HepG2 (cell line): ENCODE measurements around the gene HES3. TPM values are rescaled to one million over a fixed set of nuclear protein-coding genes. Genes with fewer than 3 reads are reported as not detected.
A peak's percentile ranks its signal among the peaks of the same experiment; 100 is the strongest.

ENCODE experiments used
- ATAC-seq: fragments of 200-7000 bp; cut with Tn5 transposase; 3 replicates; pipeline ENCODE4 v1.9.1; 2020; ENCODE audit warnings: mild to moderate bottlenecking, moderate library complexity
- BruUV-seq: library from RNA; stranded (reverse); fragments of 400-500 nt; replicated peaks from 2 replicates; lab custom pipeline; 2021; lab: Mats Ljungman, UMichigan
- CTCF ChIA-PET: fragments of 300-600 bp; formaldehyde crosslinking; extraction: SDS; loops from one replicate; lab custom pipeline; 2021; ENCODE audit warnings: low total read pairs, inconsistent platforms, low intra/inter-chr PET ratio; lab: Yijun Ruan, JAX
- POLR2A ChIA-PET: fragments of 350-600 bp; sonication (Branson Sonifier 250); formaldehyde crosslinking; loops from one replicate; lab custom pipeline; 2020; ENCODE audit warnings: antibody characterized with exemption, inconsistent platforms; lab: Yijun Ruan, JAX
- DNase-seq: peaks from one replicate; pipeline ENCODE4 v3.0.0-alpha.2; 2015; ENCODE audit warnings: low spot score
- FAIRE-seq: peaks from 3 replicates; lab custom pipeline; 2011; peaks lifted over from hg19 to GRCh38; lab: Jason Lieb, UNC
- H2AFZ ChIP-seq: one replicate; pipeline ENCODE4 v1.6.1; 2011; ENCODE audit warnings: low read length, inconsistent platforms
- H3K27ac ChIP-seq: fragments of 300-600 bp; 3 replicates; pipeline ENCODE4 v1.8.0; 2011; ENCODE audit warnings: mixed run types, mild to moderate bottlenecking, mixed read lengths, low read length, inconsistent platforms; ENCODE audit not compliant: insufficient read depth; ENCODE audit errors: extremely low read length
- H3K27me3 ChIP-seq, 2 experiments: fragments of 200-600 bp in 1 of 2; 2 replicates in 1 of 2; 3 replicates in 1 of 2; pipeline versions ENCODE4 v1.6.0 to v1.8.0; 2011; ENCODE audit warnings: low read length in 2 of 2, mild to moderate bottlenecking in 2 of 2, moderate library complexity in 2 of 2, inconsistent platforms in 1 of 2; ENCODE audit not compliant: insufficient read depth in 2 of 2, control insufficient read depth in 1 of 2
- H3K36me3 ChIP-seq, 2 experiments: fragments of 200-600 bp in 1 of 2; replicated peaks in 1 of 2; 2 replicates in 1 of 2; 3 replicates in 1 of 2; pipeline versions ENCODE4 v1.5.1 to v1.8.0; 2011; ENCODE audit warnings: low read length in 2 of 2, inconsistent platforms in 1 of 2; ENCODE audit not compliant: insufficient read depth in 2 of 2, control insufficient read depth in 1 of 2
- H3K4me1 ChIP-seq: 2 replicates; pipeline ENCODE4 v1.5.1; 2012; ENCODE audit warnings: low read length, inconsistent platforms; ENCODE audit not compliant: insufficient read depth
- H3K4me2 ChIP-seq: 2 replicates; pipeline ENCODE4 v1.6.0; 2011; ENCODE audit warnings: low read depth, low read length, inconsistent platforms
- H3K4me3 ChIP-seq, 3 experiments: fragments of 200-600 bp in 1 of 3; sonication (generic), shearing (Covaris generic) in 1 of 3; replicated peaks in 1 of 3; 2 replicates each; pipeline ENCODE4 v1.5.1; 2011 to 2016; ENCODE audit warnings: low read length in 3 of 3, inconsistent platforms in 2 of 3, low read depth in 2 of 3, mild to moderate bottlenecking in 2 of 3, control low read depth in 1 of 3, mixed read lengths in 1 of 3; ENCODE audit not compliant: insufficient read depth in 1 of 3
- H3K79me2 ChIP-seq: one replicate; pipeline ENCODE4 v1.6.1; 2011; ENCODE audit warnings: low read length, inconsistent platforms; ENCODE audit not compliant: insufficient read depth
- H3K9ac ChIP-seq: 2 replicates; pipeline ENCODE4 v1.6.0; 2011; ENCODE audit warnings: mild to moderate bottlenecking, low read depth, low read length, inconsistent platforms; ENCODE audit not compliant: insufficient read depth
- H3K9me3 ChIP-seq: 2 replicates; pipeline ENCODE4 v1.5.1; 2012; ENCODE audit warnings: mild to moderate bottlenecking, low read length
- H4K20me1 ChIP-seq: 2 replicates; pipeline ENCODE4 v1.6.0; 2011; ENCODE audit warnings: inconsistent platforms, mild to moderate bottlenecking, low read length, moderate library complexity; ENCODE audit not compliant: insufficient read depth
- AGO2 ChIP-seq: fragments of 200-400 bp; formaldehyde crosslinking; optimal IDR thresholded peaks from 2 replicates; pipeline ENCODE3; 2017; ENCODE audit warnings: mild to moderate bottlenecking, low read depth, low read length, moderate library complexity
- FOXP4 ChIP-seq: sonication (generic); formaldehyde crosslinking; IDR thresholded peaks from 2 replicates; pipeline ENCODE4 v1.4.0; 2020; ENCODE audit warnings: missing genetic modification reagents
- PCBP1 ChIP-seq: fragments of 200-400 bp; formaldehyde crosslinking; IDR thresholded peaks from 2 replicates; pipeline ENCODE4 v1.6.1; 2017; ENCODE audit warnings: mild to moderate bottlenecking, low read depth, low read length, borderline replicate concordance
- SP5 ChIP-seq: IDR thresholded peaks from 2 replicates; pipeline ENCODE4 v1.6.1; 2016; ENCODE audit warnings: low read depth, borderline replicate concordance
- WGBS: methylation state at CpG from one replicate; pipeline ENCODE4 v1.1.6; 2017; ENCODE audit warnings: low lambda C conversion rate; 5-methylcytosine and 5-hydroxymethylcytosine counted together
- in situ Hi-C: cut with HindIII; loops from 2 replicates; pipeline ENCODE4 v1.10.0; 2017; ENCODE audit warnings: low pct_unique_long_range_greater_than_20kb; ENCODE audit not compliant: extremely low pct_ligation_motif_present
- intact Hi-C: fragments of 100-400 bp; cut with micrococcal nuclease; formaldehyde crosslinking; loops from one replicate; pipeline ENCODE4 v1.10.0; 2022; ENCODE audit not compliant: unreplicated experiment
- polyA plus RNA-seq, 8 experiments: library from polyadenylated mRNA; depleted of rRNA in 3 of 8; stranded (reverse) in 7 of 8; unstranded in 1 of 8; fragments of >200 nt; fragmentation: Illumina TruSeq in 4 of 8; extraction: Trizol in 4 of 8; gene quantifications; 2 replicates each; pipeline versions ENCODE4 v1.2.1 to v1.2.3, GENCODE V29; 2011 to 2016; ENCODE audit warnings: low read depth in 4 of 8, missing spikeins in 1 of 8, mixed read lengths in 1 of 8; ENCODE audit not compliant: insufficient read depth in 1 of 8
- total RNA-seq, 5 experiments: library from RNA; depleted of rRNA; stranded (reverse); fragments of >200 nt; fragmentation: Illumina TruSeq; extraction: Trizol; gene quantifications; 2 replicates each; pipeline ENCODE4 v1.2.3, GENCODE V29; 2016; ENCODE audit warnings: low read depth in 1 of 5

Gene HES3
- total and polyA plus RNA-seq, 2 of the 13 experiments (the other 11 are each of a cell fraction or from before 2014, with no cell fraction given), result not detected

GRCh38 chr1:6261615-6261995, 17.6 kb downstream of the HES3 start:
- in situ Hi-C loops (no loop called here), intact Hi-C loops (no loop called here)
- H3K4me1 ChIP-seq, result peaks cover 35% of the 10 kb centered on the region
- H3K4me3 ChIP-seq, result peak overlapping the region; percentile 37 to 68 (median 45); a peak in 3 of 6 replicates
- peak; percentile 4 for ATAC-seq
- H3K27ac ChIP-seq, result no peak overlapping the region
- peaks cover 0 to 7% of the 10 kb centered on the region in 2 experiments; a peak in 4 of 5 replicates for H3K27me3 ChIP-seq
- POLR2A ChIA-PET, result no interaction called here
- no peak for FAIRE-seq
- H3K4me2 ChIP-seq, result peak overlapping the region; percentile 63
- DNase-seq, result no peak
- H3K36me3 ChIP-seq, result no peaks in the 10 kb centered on the region
- H2AFZ ChIP-seq, result no peak overlapping the region
- H3K9me3 ChIP-seq, result no peaks in the 10 kb centered on the region
- BruUV-seq, result no TSS peak
- no peaks in the 10 kb centered on the region for H3K79me2 ChIP-seq
- CTCF ChIA-PET, result no interaction called here
- TF ChIP-seq SP5 (CRISPR knock-in tag), result no peak
- TF ChIP-seq PCBP1, result peak; percentile 68; the same call in 1 of the 2 replicates
- TF ChIP-seq, all 625 proteins: peak for 1
- WGBS, result 11% methylated on average over 8 of the region's 15 CpGs
- no peak overlapping the region for H3K9ac ChIP-seq
- H4K20me1 ChIP-seq, result no peaks in the 10 kb centered on the region

GRCh38 chr1:6262555-6263420, 18.8 kb downstream of the HES3 start:
- no peak for FAIRE-seq
- Histone ChIP-seq H2AFZ (no peak overlapping the region), H3K27ac (no peak overlapping the region), H3K36me3 (no peaks in the 10 kb centered on the region), H3K9ac (no peak overlapping the region), H4K20me1 (no peaks in the 10 kb centered on the region), H3K79me2 (no peaks in the 10 kb centered on the region), H3K4me1 (peaks cover 35% of the 10 kb centered on the region), H3K27me3 (peaks cover 0 to 7% of the 10 kb centered on the region in 2 experiments; a peak in 4 of 5 replicates), H3K9me3 (no peaks in the 10 kb centered on the region), H3K4me3 (no peak overlapping the region), H3K4me2 (no peak overlapping the region)
- POLR2A ChIA-PET, result no interaction called here
- no peak for DNase-seq
- CTCF ChIA-PET, result no interaction called here
- intact Hi-C loops, result no loop called here
- in situ Hi-C loops, result no loop called here
- no TSS peak for BruUV-seq
- TF ChIP-seq AGO2 (peak; percentile 57), FOXP4 (no peak)
- 92% methylated on average over 5 of the region's 25 CpGs for WGBS
- no peak for ATAC-seq
